ENCODE measurements around the gene ALG2. TPM values are rescaled to one million over a fixed set of nuclear protein-coding genes. Genes with fewer than 3 reads are reported as not detected.

The ALG2 gene
- polyA plus RNA-seq, 1 of the 3 experiments (the other 2 are of a cell fraction) = 31.6 TPM

GRCh38 chr9:99221621-99222415 lies at the start of gene ALG2, which contains the start of gene SEC61B (continued):
- TF ChIP-seq IRF3 (IDR thresholded peaks at IDR 0.05; ENCODE audit: low read depth, low read length) = no peak
- TF ChIP-seq FOSL2 (IDR thresholded peaks at IDR 0.05; ENCODE audit: borderline replicate concordance, low read depth) = no peak; the same call in 1 of the 2 replicates
- peak; percentile 62 for TF ChIP-seq MXI1 (IDR thresholded peaks at IDR 0.05; ENCODE audit: low read depth, low read length)
- TF ChIP-seq POLR2AphosphoS5 (IDR thresholded peaks at IDR 0.05; ENCODE audit: low read depth, low read length) = peak; percentile 94
- peak; percentile 82; the same call in 1 of the 2 replicates for TF ChIP-seq TAF1 (IDR thresholded peaks at IDR 0.05; ENCODE audit: borderline replicate concordance, low read depth, low read length)
- no peak for TF ChIP-seq TEAD4 (IDR thresholded peaks at IDR 0.05; ENCODE audit: borderline replicate concordance, insufficient read depth)
- no peak for TF ChIP-seq SIN3A (IDR thresholded peaks at IDR 0.05; ENCODE audit: borderline replicate concordance, low read depth, low read length)
- no peak for TF ChIP-seq TCF12 (IDR thresholded peaks at IDR 0.05)
- no peak for TF ChIP-seq EZH2phosphoT487 (IDR thresholded peaks at IDR 0.05; ENCODE audit: borderline replicate concordance, low read depth)
- no peak for TF ChIP-seq MEF2A (IDR thresholded peaks at IDR 0.05; ENCODE audit: borderline replicate concordance, low read depth)
- peak; percentile 10; the same call in 1 of the 2 replicates for TF ChIP-seq MAX (IDR thresholded peaks at IDR 0.05; ENCODE audit: low read depth)
- TF ChIP-seq RCOR1 (IDR thresholded peaks at IDR 0.05; ENCODE audit: low read length) = no peak

- Histone ChIP-seq H3K9me3 (no peaks in the 10 kb centered on the region), H3K79me2 (ENCODE audit: insufficient read depth) (no peaks in the 10 kb centered on the region), H3K4me3 (ENCODE audit: low read depth in 2 of 2, low read length in 1 of 2) (no peak overlapping the region), H3K36me3 (replicated peaks in 1 of 2; ENCODE audit: control insufficient read depth in 1 of 2, insufficient read depth in 2 of 2, low read length in 1 of 2) (no peaks in the 10 kb centered on the region), H3K9ac (no peak overlapping the region), H2AFZ (ENCODE audit: low read depth) (no peak overlapping the region), H3K27ac (ENCODE audit: low read depth in 2 of 2, low read length in 1 of 2) (peak overlapping the region in 1 of 2 experiments; percentile 82; a peak in 1 of 4 replicates), H3F3A (replicated peaks; ENCODE audit: insufficient read depth) (peaks cover 16% of the 10 kb centered on the region), H4K20me1 (ENCODE audit: insufficient read depth) (no peaks in the 10 kb centered on the region), H3K9me2 (no peaks in the 10 kb centered on the region), H3K4me1 (ENCODE audit: control insufficient read depth in 1 of 2, insufficient read depth in 2 of 2, low read depth in 1 of 2, low read length in 1 of 2) (peaks cover 0 to 3% of the 10 kb centered on the region in 2 experiments; a peak in 1 of 4 replicates), H3K4me2 (no peak overlapping the region), H3K27me3 (ENCODE audit: insufficient read depth) (no peaks in the 10 kb centered on the region)
- no peak for TF ChIP-seq POLR2AphosphoS5 (IDR thresholded peaks at IDR 0.05; ENCODE audit: low read depth, low read length)
- TF ChIP-seq YY1 (IDR thresholded peaks at IDR 0.05; ENCODE audit: low read depth) = no peak
- TF ChIP-seq MEF2A (IDR thresholded peaks at IDR 0.05; ENCODE audit: borderline replicate concordance, low read depth) = no peak
- TF ChIP-seq USF2 (IDR thresholded peaks at IDR 0.05; ENCODE audit: borderline replicate concordance, low read depth, low read length) = no peak
- no peak for TF ChIP-seq RFX5 (IDR thresholded peaks at IDR 0.05; ENCODE audit: low read length)
- TF ChIP-seq RAD21 (IDR thresholded peaks at IDR 0.05; ENCODE audit: low read length) = no peak
- CTCF ChIA-PET = interaction anchor here (1.5 kb wide), 1 partner anchor 86 kb away, joined by 6 read pairs; no protein-coding TSS in a partner anchor
- no peak for DNase-seq
- WGBS (ENCODE audit: low lambda C conversion rate) = 59% methylated on average over 3 of the region's 3 CpGs
- POLR2A ChIA-PET = no interaction called here
Measured at GRCh38 chr9:99270491-99270890, 48.7 kb upstream of the ALG2 start.
